ENCODE results near the gene THSD4.
"Not testable (repeated sequence)": the region's sequence is repeated elsewhere in the genome, so short reads cannot be mapped to it uniquely, and the experiment has no call there.

THSD4 gene

GRCh38 chr15:71662306-71662705 lies 547.0 kb downstream of the THSD4 start:
- Histone ChIP-seq H3K27ac (no peak overlapping the region), H3K4me3 (no peak overlapping the region)
- no peak for DNase-seq (ENCODE audit: low spot score)
- TF ChIP-seq CTCF (IDR thresholded peaks at IDR 0.05), result no peak

DNA sequence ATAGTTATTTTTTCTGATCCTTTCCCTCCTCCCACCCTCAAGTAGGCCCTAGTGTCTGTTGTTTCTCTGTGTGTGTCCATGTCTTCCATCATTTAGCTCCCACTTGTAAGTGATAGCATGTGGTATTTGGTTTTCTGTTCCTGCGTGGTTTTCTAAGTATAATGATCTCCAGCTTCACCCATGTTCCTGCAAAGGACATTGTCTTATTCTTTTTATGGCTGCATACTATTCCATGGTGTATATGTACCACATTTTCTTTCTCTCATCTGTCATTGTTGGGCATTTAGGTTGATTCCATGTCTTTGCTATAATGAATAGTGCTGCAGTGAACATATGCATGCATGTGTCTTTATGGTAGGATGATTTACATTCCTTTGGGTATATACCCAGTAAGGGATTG lies 549.4 kb downstream of the THSD4 start:
- DNase-seq (ENCODE audit: low spot score), result no peak
- TF ChIP-seq CTCF (IDR thresholded peaks at IDR 0.05), result no peak
- no peak overlapping the region for H3K4me3 ChIP-seq
- H3K27ac ChIP-seq, result no peak overlapping the region

DNA sequence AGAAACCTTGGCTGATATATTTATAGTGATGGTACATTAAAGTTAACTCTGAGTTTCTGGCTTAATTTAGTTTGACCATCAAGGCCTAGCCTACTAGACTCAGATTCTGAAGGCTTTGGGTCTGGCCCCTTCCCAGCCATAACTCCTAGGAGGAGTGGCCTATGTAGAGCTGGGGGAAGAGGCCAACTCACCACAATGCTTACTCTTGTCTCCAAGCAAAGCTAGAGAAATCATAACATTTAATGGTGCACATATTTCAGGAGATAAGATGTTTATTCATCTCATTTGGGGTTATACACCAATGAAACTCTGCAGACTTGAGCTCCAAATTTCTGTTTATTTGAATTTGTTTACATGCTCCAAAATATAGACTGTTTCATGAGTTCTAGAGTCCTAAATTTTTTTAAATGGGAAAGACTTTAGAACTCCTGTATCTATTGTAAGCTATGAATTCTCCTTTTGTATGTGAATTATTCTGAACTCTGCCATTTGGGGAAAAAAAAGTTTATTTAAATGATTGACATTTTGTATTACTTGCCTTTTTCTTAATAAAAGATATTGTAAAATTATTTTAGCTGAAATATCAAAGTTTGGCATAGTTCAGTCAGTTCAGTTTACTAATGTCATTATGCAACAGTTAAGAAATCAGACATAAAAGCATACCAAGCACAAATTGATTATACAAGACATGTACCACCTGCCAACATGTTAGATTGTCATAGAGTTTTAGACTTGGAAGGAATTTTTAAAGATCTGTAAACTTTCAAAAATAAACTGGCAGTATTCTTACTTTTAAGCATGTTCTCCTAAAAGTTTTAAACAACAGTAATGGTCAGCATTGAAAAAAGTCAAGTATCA lies 551.7 kb downstream of the THSD4 start:
- no peak for DNase-seq (ENCODE audit: low spot score)
- Histone ChIP-seq H3K27ac (no peak overlapping the region), H3K4me3 (no peak overlapping the region)
- TF ChIP-seq CTCF (IDR thresholded peaks at IDR 0.05), result no peak

DNA sequence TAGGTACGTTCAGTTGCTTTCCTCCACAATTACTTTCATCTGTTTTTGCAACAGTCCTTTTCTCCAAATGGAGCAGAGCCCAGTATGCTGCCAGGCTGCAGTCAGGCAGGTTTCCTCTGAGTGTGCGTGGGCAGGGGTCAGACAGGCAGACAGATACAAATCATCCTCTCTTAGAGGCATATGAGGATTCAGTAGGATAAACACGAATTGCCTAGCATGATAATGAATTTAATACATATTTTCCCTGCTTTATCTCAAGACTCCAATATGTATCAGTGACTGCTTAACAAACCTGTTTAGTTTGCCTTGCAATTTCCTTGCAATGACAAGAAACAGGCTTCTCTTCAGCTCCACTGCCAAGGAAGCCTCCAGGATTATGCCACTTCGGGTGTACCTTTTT lies 554.4 kb downstream of the THSD4 start:
- no peak overlapping the region for H3K27ac ChIP-seq
- no peak for DNase-seq (ENCODE audit: low spot score)
- no peak overlapping the region for H3K4me3 ChIP-seq
- no peak for TF ChIP-seq CTCF (IDR thresholded peaks at IDR 0.05)

DNA sequence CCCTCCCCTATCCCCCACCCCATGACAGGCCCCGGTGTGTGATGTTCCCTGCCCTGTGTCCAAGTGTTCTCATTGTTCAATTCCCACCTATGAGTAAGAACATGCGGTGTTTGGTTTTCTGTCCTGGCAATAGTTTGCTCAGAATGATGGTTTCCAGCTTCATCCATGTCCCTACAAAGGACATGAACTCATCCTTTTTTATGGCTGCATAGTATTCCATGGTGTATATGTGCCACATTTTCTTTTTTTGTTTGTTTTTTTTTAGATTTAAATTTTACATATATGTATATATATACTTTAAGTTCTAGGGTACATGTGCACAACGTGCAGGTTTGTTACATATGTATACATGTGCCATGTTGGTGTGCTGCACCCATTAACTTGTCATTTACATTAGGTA lies 555.0 kb downstream of the THSD4 start:
- H3K4me3 ChIP-seq; DNase-seq (ENCODE audit: low spot score); H3K27ac ChIP-seq: not testable (repeated sequence)

DNA sequence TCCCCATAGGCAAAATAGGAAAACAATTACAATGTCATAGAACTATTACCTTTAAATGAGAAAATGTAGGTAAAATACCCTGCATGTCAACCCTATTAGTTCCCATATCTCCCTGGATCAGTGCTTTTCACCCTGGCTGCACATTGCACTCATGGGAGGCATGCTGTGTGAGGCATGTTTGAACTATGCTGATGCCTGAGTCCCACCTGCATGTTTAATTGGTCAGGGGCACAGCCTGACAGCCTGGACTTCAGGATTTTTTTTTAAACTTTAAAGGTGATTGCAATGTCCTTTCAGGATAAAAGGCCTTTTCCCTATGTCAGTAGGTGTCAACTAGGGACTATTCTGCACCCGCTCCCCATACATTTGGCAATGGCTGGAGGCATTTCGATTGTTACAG lies 559.1 kb downstream of the THSD4 start:
- Histone ChIP-seq H3K4me3 (no peak overlapping the region), H3K27ac (no peak overlapping the region)
- DNase-seq (ENCODE audit: low spot score), result no peak
- no peak for TF ChIP-seq CTCF (IDR thresholded peaks at IDR 0.05)

DNA sequence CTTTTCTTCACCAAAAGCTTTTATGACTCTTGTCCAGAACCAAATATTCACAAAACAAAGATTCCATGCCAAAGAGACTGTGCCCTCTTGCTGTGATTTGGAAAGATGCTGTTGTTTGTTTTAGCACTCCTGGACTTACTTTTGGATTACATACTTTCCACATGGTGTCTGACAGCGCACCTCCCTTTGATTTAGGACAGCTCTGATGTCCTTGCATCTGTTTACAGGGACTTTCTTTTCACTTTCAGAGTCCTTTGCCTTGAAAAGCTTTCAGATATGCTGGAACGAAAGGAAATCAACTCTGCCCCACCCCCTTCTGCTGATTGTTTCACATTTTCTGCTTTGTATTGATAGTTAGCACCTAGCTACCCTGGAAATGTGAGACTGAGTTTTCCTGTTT lies 562.1 kb downstream of the THSD4 start:
- Histone ChIP-seq H3K27ac (peak overlapping the region in 1 of 2 donors; percentile 22), H3K4me3 (no peak overlapping the region)
- DNase-seq (ENCODE audit: low spot score), result no peak
- no peak for TF ChIP-seq CTCF (IDR thresholded peaks at IDR 0.05)
